OCI-LY1 (cell line): ENCODE measurements around the gene MNT.

ENCODE experiments used
- H2AFZ ChIP-seq: fragments of 200-600 bp; sonication (generic), shearing (Covaris generic); 2 replicates; pipeline ENCODE4 v1.6.0; 2014; ENCODE audit warnings: antibody characterized with exemption, mild to moderate bottlenecking, low read length
- H3F3A ChIP-seq: fragments of 200-600 bp; sonication (generic), shearing (Covaris generic); 2 replicates; pipeline ENCODE4 v1.6.0; 2014; ENCODE audit warnings: mild to moderate bottlenecking, antibody characterized with exemption, low read length, moderate library complexity; ENCODE audit not compliant: insufficient read depth
- H3K27ac ChIP-seq: fragments of 200-600 bp; sonication (generic); 2 replicates; pipeline ENCODE4 v1.5.1; 2014; ENCODE audit warnings: low read length, mixed run types, mild to moderate bottlenecking, low read depth; ENCODE audit not compliant: poor library complexity, severe bottlenecking
- H3K27me3 ChIP-seq: fragments of 200-600 bp; sonication (generic); 2 replicates; pipeline ENCODE4 v1.6.0; 2014; ENCODE audit warnings: antibody characterized with exemption, mild to moderate bottlenecking, low read length, moderate library complexity; ENCODE audit not compliant: insufficient read depth
- H3K36me3 ChIP-seq: fragments of 200-600 bp; sonication (generic); 2 replicates; pipeline ENCODE4 v1.6.1; 2014; ENCODE audit warnings: mild to moderate bottlenecking, antibody characterized with exemption, low read length, moderate library complexity, mixed read lengths; ENCODE audit not compliant: insufficient read depth
- H3K4me1 ChIP-seq: fragments of 200-600 bp; sonication (generic); 2 replicates; pipeline ENCODE4 v1.5.1; 2014; ENCODE audit warnings: mild to moderate bottlenecking, low read length, moderate library complexity; ENCODE audit not compliant: insufficient read depth, severe bottlenecking
- H3K4me2 ChIP-seq: fragments of 200-600 bp; sonication (generic), shearing (Covaris generic); 2 replicates; pipeline ENCODE4 v1.6.1; 2014; ENCODE audit warnings: low read length
- H3K4me3 ChIP-seq: fragments of 200-600 bp; sonication (generic); 2 replicates; pipeline ENCODE4 v1.5.1; 2014; ENCODE audit warnings: low read length, low read depth, mild to moderate bottlenecking, mixed read lengths; ENCODE audit not compliant: poor library complexity, severe bottlenecking
- H3K79me2 ChIP-seq: fragments of 200-600 bp; shearing (Covaris generic); 2 replicates; pipeline ENCODE4 v1.6.1; 2016; ENCODE audit warnings: mixed run types, low read length, mixed read lengths; ENCODE audit not compliant: insufficient read depth
- H3K9ac ChIP-seq: fragments of 200-600 bp; sonication (generic), shearing (Covaris generic); 2 replicates; pipeline ENCODE4 v1.6.1; 2014; ENCODE audit warnings: mild to moderate bottlenecking, low read length, mixed read lengths
- H3K9me2 ChIP-seq: fragments of 200-600 bp; sonication (generic), shearing (Covaris generic); 2 replicates; pipeline ENCODE4 v1.6.1; 2014; ENCODE audit warnings: low read depth, mild to moderate bottlenecking, low read length, mixed read lengths
- H3K9me3 ChIP-seq: fragments of 200-600 bp; shearing (Covaris generic); 2 replicates; pipeline ENCODE4 v1.6.1; 2014; ENCODE audit warnings: low read length, mixed read lengths
- H4K20me1 ChIP-seq: fragments of 200-600 bp; sonication (generic), shearing (Covaris generic); 2 replicates; pipeline ENCODE4 v1.6.0; 2016; ENCODE audit warnings: mild to moderate bottlenecking, low read length; ENCODE audit not compliant: insufficient read depth
- EZH2 ChIP-seq: fragments of 200-600 bp; sonication (generic), shearing (Covaris generic); IDR thresholded peaks from 2 replicates; pipeline ENCODE4 v1.8.0; 2017; ENCODE audit warnings: borderline replicate concordance, mixed run types, mild to moderate bottlenecking, antibody characterized with exemption, low read length, moderate library complexity, mixed read lengths
- TF ChIP-seq, protein P1 (sequence below): fragments of 200-600 bp; sonication (generic), shearing (Covaris generic); IDR thresholded peaks from 2 replicates; pipeline ENCODE4 v1.5.1; 2017; ENCODE audit warnings: mild to moderate bottlenecking, antibody characterized with exemption, low read length, moderate library complexity, mixed read lengths

The MNT gene

DNA sequence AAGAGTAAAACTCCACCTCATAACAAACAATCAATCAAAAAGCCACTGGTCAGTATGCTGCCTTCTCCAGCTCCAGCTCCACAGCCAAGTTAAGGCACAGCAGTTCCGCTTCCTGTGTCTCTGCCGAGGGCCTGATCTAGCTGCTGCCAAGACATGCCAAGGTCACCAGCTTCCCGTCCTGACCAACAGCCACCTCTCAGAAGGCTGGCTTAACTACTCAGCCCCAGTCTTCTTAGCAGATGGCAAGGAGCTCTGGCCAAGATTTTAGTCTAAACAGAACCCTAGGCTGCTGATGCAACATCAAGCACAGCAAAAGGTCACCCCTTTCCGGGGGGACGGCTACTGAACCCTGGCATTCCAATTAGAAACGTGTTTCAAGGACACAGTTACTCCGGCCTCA, 17.7 kb upstream of the MNT start:
- Histone ChIP-seq H3K79me2 (no peaks in the 10 kb centered on the region), H3K27ac (no peak overlapping the region), H3K4me1 (peaks cover 10% of the 10 kb centered on the region), H3F3A (no peaks in the 10 kb centered on the region), H3K36me3 (peaks cover 48% of the 10 kb centered on the region), H3K4me2 (no peak overlapping the region), H3K9me3 (no peaks in the 10 kb centered on the region), H4K20me1 (no peaks in the 10 kb centered on the region), H3K9me2 (no peaks in the 10 kb centered on the region), H3K4me3 (no peak overlapping the region), H3K27me3 (no peaks in the 10 kb centered on the region), H3K9ac (no peak overlapping the region), H2AFZ (no peak overlapping the region)
- TF ChIP-seq EZH2, result no peak
- TF ChIP-seq, protein P1, sequence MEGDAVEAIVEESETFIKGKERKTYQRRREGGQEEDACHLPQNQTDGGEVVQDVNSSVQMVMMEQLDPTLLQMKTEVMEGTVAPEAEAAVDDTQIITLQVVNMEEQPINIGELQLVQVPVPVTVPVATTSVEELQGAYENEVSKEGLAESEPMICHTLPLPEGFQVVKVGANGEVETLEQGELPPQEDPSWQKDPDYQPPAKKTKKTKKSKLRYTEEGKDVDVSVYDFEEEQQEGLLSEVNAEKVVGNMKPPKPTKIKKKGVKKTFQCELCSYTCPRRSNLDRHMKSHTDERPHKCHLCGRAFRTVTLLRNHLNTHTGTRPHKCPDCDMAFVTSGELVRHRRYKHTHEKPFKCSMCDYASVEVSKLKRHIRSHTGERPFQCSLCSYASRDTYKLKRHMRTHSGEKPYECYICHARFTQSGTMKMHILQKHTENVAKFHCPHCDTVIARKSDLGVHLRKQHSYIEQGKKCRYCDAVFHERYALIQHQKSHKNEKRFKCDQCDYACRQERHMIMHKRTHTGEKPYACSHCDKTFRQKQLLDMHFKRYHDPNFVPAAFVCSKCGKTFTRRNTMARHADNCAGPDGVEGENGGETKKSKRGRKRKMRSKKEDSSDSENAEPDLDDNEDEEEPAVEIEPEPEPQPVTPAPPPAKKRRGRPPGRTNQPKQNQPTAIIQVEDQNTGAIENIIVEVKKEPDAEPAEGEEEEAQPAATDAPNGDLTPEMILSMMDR, result no peak

DNA sequence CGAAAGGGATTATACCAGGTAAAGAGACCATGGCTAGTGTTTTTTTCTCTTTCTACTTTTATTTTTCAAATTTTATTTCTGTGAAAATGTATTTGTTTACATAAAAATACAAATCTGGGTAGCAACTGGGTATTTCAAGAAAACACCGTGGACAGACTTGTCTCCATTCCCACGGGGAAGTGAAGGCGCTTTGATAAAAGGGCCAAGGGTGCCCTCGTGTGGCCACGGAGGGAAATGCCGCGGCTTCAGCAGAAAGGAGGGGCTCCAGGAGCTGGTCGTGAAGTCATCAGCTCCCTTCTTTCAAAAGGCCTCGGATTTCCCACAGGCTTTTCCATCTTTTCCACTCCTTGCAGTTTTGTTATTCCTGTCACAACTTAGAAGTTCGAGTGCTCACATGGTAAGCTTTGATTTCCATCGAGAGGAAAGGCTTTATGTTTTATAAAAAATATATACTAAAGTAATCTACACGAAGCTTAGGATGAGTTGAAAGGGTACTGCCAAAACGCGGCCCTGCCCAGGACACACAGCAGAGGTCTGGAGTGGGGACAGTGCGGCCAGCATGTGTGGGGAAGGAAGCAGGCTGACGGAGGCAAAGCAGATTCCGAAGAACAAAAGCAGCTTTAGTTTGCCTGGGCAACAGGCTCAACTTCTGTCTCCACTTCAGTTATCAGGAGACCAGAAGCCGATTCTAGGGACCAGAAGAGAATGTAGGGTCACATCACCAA, 15.3 kb upstream of the MNT start:
- Histone ChIP-seq H3K4me2 (no peak overlapping the region), H3K79me2 (no peaks in the 10 kb centered on the region), H3K36me3 (peaks cover 49% of the 10 kb centered on the region), H3K4me1 (peaks cover 10% of the 10 kb centered on the region), H3K9ac (no peak overlapping the region), H3K27me3 (no peaks in the 10 kb centered on the region), H3K9me3 (no peaks in the 10 kb centered on the region), H3K27ac (peak overlapping the region; percentile 53), H3F3A (no peaks in the 10 kb centered on the region), H3K4me3 (no peak overlapping the region), H3K9me2 (no peaks in the 10 kb centered on the region), H2AFZ (no peak overlapping the region), H4K20me1 (no peaks in the 10 kb centered on the region)
- TF ChIP-seq, protein P1, result peak; percentile 96
- no peak for TF ChIP-seq EZH2

DNA sequence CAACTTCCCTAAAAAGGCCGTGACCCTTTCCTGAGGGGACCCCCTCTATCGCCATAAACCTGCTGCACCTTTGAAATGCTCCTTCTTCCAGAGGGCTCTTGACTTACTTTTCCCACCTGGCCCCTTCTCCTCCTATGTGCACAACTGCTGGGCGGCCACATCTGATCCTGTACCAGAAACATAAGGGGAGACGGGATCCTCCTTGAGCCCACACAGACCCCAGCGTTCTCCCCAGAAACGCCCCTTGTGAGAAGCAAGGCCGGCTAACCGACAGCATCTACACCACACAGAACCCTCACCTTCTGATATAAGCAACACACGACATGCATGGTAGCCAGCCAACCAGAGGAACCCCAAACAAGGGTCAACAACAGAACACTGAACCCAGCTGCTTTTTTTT, 14.2 kb upstream of the MNT start:
- H2AFZ ChIP-seq, result no peak overlapping the region
- H3K27me3 ChIP-seq, result no peaks in the 10 kb centered on the region
- H3K9me2 ChIP-seq, result no peaks in the 10 kb centered on the region
- no peak overlapping the region for H3K9ac ChIP-seq
- no peaks in the 10 kb centered on the region for H3K79me2 ChIP-seq
- peaks cover 39% of the 10 kb centered on the region for H3K36me3 ChIP-seq
- H3K9me3 ChIP-seq, result no peaks in the 10 kb centered on the region
- peaks cover 10% of the 10 kb centered on the region for H3K4me1 ChIP-seq
- H3F3A ChIP-seq, result no peaks in the 10 kb centered on the region
- H4K20me1 ChIP-seq, result no peaks in the 10 kb centered on the region
- TF ChIP-seq, protein P1, result no peak
- TF ChIP-seq EZH2, result no peak
- no peak overlapping the region for H3K4me2 ChIP-seq
- H3K4me3 ChIP-seq, result no peak overlapping the region
- no peak overlapping the region for H3K27ac ChIP-seq
